Lung (tissue), 12 donors: ENCODE results near the gene USH2A. TPM values are rescaled to one million over a fixed set of nuclear protein-coding genes. Genes with fewer than 3 reads are reported as not detected.

Experiments
- ATAC-seq: fragments of 200-7000 bp; cut with Tn5 transposase; one replicate; pipeline ENCODE4 v1.9.1; 2020; ENCODE audit warnings: moderate number of reproducible peaks; ENCODE audit not compliant: insufficient read depth, low FRiP score
- DNase-seq, 3 donors: peaks; one replicate each; pipeline ENCODE4 v3.0.0-alpha.2; 2013 to 2017
- H3K27ac ChIP-seq, 2 donors: one replicate each; pipeline ENCODE4 v1.5.1; 2013; ENCODE audit warnings: mild to moderate bottlenecking in 2 of 2, moderate library complexity in 2 of 2, control low read depth in 1 of 2, inconsistent platforms in 1 of 2, low read depth in 1 of 2, low read length in 1 of 2
- H3K27me3 ChIP-seq, 3 donors: one replicate each; pipeline ENCODE4 v1.5.1; 2013; ENCODE audit warnings: low read length in 2 of 3; ENCODE audit not compliant: control insufficient read depth in 3 of 3, insufficient read depth in 3 of 3
- H3K36me3 ChIP-seq, 4 donors: one replicate each; pipeline ENCODE4 v1.5.1; 2013; ENCODE audit warnings: low read length in 4 of 4, mild to moderate bottlenecking in 1 of 4, moderate library complexity in 1 of 4; ENCODE audit not compliant: control insufficient read depth in 4 of 4, insufficient read depth in 4 of 4
- H3K4me1 ChIP-seq, 5 donors: one replicate each; pipeline ENCODE4 v1.5.1; 2013; ENCODE audit warnings: low read length in 5 of 5, mild to moderate bottlenecking in 2 of 5, moderate library complexity in 1 of 5; ENCODE audit not compliant: control insufficient read depth in 5 of 5, insufficient read depth in 5 of 5
- H3K4me3 ChIP-seq: one replicate; pipeline ENCODE4 v1.5.1; 2013; ENCODE audit warnings: mild to moderate bottlenecking, control low read depth, moderate library complexity
- H3K9ac ChIP-seq, 2 donors: one replicate each; pipeline ENCODE4 v1.5.1; 2013; ENCODE audit warnings: low read length in 2 of 2, control low read depth in 1 of 2; ENCODE audit not compliant: insufficient read depth in 1 of 2
- H3K9me3 ChIP-seq, 4 donors: one replicate each; pipeline ENCODE4 v1.5.1; 2013; ENCODE audit warnings: low read length in 3 of 4, mild to moderate bottlenecking in 1 of 4, moderate library complexity in 1 of 4; ENCODE audit not compliant: control insufficient read depth in 4 of 4, insufficient read depth in 3 of 4
- WGBS, 2 donors: extraction: QIAGEN DNeasy Blood & Tissue Kit; methylation state at CpG; one replicate each; pipeline ENCODE4 v1.1.7; 2013; 5-methylcytosine and 5-hydroxymethylcytosine counted together
- polyA plus RNA-seq, 2 donors: library from polyadenylated mRNA; stranded (reverse); fragments of 200-250 nt; gene quantifications; one replicate each; pipeline ENCODE4 v1.2.1, GENCODE V29; 2013
- total RNA-seq, 2 donors: library from RNA; depleted of rRNA in 1 of 2; stranded (reverse); fragments of >200 nt in 1 of 2; gene quantifications; one replicate each; pipeline ENCODE4 v1.2.1, GENCODE V29; 2014 to 2021
- TF ChIP-seq, protein P1 (sequence below): IDR thresholded peaks from 2 replicates; pipeline ENCODE4 v1.5.1; 2012; ENCODE audit warnings: mild to moderate bottlenecking; ENCODE audit errors: control extremely low read depth, extremely low read depth
- donor health status: control.
- donor health status: control.
- donor health status: Bipolar disorder and iron deficiency.
- donor health status: healthy.
- donor health status: DM: yes; HTN: yes; CAD: no.

USH2A gene
- total and polyA plus RNA-seq, 4 donors, result under 0.01 to 0.11 TPM; not detected in 2

DNA sequence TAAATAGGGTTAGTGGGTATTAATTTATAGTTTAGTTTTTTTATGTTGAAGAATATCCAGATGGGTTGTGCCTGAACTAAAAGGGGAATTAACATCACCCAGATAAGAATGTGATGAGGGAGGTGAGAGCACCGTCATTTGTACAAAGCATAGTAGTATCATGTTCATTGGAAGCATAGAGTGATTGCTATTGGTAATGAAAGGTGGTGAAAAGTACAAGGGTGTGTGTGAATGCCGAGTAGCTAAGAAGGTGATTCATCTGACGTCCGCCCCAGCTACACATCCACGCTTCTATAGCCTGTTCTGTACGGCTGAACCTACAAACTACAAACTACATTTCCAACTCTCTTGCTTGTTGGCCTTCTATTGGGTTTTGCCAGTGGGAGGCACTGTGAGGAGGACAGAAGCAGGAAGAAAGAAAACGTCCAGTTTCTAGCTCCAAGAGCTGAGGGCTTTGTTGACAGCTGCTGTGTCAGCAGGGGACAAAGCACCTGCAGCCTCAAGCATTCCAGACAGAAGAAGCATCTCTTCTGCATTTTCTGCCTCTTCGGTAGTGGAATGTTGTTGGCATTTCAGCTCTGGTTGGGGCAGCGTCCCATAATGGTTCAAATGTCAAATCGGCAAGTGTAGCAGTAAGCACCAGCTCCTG, 451.3 kb downstream of the USH2A start:
- no peak for ATAC-seq

DNA sequence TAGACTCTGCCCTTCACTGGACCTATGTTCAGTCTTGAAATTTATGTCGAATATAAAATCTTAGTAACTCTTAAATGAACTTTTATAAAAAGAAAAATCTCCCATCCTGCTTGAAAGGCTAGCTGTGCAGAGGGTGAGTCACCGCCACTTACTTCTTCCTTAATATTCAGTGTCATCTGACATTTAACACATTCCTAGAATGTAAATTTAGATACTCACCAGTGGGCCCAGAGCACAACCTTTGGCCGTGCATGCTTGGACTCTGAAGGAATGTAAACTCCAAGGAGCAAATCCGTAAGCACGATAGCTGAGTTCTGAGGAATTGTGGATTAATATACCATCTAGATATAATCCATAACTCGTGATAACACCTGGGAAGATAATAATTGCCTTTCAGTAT, 452.8 kb downstream of the USH2A start:
- ATAC-seq (no peak), DNase-seq (no peak)
- 63 to 72% methylated on average over 6 of the region's 6 CpGs for WGBS, 2 donors
- Histone ChIP-seq H3K4me1 (no peaks in the 10 kb centered on the region), H3K4me3 (no peak overlapping the region), H3K36me3 (no peaks in the 10 kb centered on the region), H3K9me3 (no peaks in the 10 kb centered on the region), H3K27ac (no peak overlapping the region), H3K9ac (no peak overlapping the region), H3K27me3 (peaks cover 0 to 6% (median 0%) of the 10 kb centered on the region in 3 donors)
- TF ChIP-seq, protein P1, sequence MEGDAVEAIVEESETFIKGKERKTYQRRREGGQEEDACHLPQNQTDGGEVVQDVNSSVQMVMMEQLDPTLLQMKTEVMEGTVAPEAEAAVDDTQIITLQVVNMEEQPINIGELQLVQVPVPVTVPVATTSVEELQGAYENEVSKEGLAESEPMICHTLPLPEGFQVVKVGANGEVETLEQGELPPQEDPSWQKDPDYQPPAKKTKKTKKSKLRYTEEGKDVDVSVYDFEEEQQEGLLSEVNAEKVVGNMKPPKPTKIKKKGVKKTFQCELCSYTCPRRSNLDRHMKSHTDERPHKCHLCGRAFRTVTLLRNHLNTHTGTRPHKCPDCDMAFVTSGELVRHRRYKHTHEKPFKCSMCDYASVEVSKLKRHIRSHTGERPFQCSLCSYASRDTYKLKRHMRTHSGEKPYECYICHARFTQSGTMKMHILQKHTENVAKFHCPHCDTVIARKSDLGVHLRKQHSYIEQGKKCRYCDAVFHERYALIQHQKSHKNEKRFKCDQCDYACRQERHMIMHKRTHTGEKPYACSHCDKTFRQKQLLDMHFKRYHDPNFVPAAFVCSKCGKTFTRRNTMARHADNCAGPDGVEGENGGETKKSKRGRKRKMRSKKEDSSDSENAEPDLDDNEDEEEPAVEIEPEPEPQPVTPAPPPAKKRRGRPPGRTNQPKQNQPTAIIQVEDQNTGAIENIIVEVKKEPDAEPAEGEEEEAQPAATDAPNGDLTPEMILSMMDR, result no peak

More for the DNA sequence above, 451.3 kb downstream of the USH2A start:
- no peak for DNase-seq
- TF ChIP-seq, protein P1, result no peak
- Histone ChIP-seq H3K4me3 (no peak overlapping the region), H3K27me3 (peaks cover 0 to 6% (median 0%) of the 10 kb centered on the region in 3 donors), H3K4me1 (no peaks in the 10 kb centered on the region), H3K9me3 (no peaks in the 10 kb centered on the region), H3K36me3 (no peaks in the 10 kb centered on the region), H3K9ac (no peak overlapping the region), H3K27ac (no peak overlapping the region)
- WGBS, 2 donors, result 78 to 80% methylated on average over 10 of the region's 10 CpGs

DNA sequence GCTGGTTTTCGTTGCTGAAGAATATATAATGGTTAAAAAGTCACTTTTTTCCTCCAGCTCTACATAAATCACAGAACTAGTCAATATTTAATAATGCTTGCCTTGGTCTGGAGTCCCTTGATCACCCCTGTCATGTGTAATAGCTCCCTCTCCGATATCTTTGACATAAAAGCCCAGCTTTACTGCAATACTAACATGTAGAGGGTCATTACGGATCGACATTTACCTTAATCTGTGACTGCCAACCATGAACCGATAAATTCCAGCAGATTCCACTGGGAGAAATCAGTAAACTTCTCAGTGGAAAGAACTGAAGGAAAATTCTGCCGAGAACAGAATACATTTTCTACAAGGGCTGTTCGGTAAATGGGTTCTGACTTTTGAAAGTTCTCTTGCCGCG, 459.6 kb downstream of the USH2A start:
- WGBS, 2 donors, result 89 to 92% methylated on average over 9 of the region's 9 CpGs
- Histone ChIP-seq H3K9ac (no peak overlapping the region), H3K9me3 (no peaks in the 10 kb centered on the region), H3K36me3 (no peaks in the 10 kb centered on the region), H3K4me3 (no peak overlapping the region), H3K27ac (no peak overlapping the region), H3K4me1 (no peaks in the 10 kb centered on the region), H3K27me3 (no peaks in the 10 kb centered on the region)
- DNase-seq, result no peak
- TF ChIP-seq, protein P1, result no peak
- ATAC-seq, result no peak

DNA sequence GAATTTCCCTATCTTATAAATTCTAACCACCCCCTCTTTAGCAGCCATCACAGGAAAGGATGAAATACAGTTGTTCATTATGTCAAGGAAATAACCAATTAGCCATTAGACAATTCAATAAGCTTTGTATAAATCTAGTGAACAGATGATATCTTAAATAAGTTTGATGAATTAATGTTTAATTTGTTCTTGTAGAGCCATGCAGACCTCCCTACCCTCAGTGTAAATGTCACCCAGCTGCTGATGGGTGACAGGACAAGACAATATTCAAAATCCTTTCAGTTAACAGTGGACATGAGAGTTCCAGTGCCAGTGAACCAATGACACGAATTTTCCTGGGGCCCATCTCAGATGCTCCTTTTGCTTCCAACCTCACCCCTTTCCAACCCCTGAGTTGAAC, 460.2 kb downstream of the USH2A start:
- WGBS, 2 donors, result 50 to 52% methylated on average over 1 of the region's 1 CpG
- H3K27me3 ChIP-seq, result no peaks in the 10 kb centered on the region
- no peaks in the 10 kb centered on the region for H3K36me3 ChIP-seq
- TF ChIP-seq, protein P1, result no peak
- H3K4me1 ChIP-seq, result no peaks in the 10 kb centered on the region
- DNase-seq (no peak), ATAC-seq (no peak)
- no peaks in the 10 kb centered on the region for H3K9me3 ChIP-seq
- H3K4me3 ChIP-seq, result no peak overlapping the region
- no peak overlapping the region for H3K27ac ChIP-seq
- H3K9ac ChIP-seq, result no peak overlapping the region
